Inferior parietal cortex (tissue), 1 donor: Measurements from ENCODE around the gene ARHGAP23.
"Not testable (repeated sequence)": the region's sequence is repeated elsewhere in the genome, so short reads cannot be mapped to it uniquely, and the experiment has no call there.

ENCODE experiments used
- DNase-seq: peaks from one replicate; pipeline ENCODE4 v3.0.0-alpha.2; 2016; ENCODE audit errors: extremely low spot score

The ARHGAP23 gene

GRCh38 chr17:38461683-38462082, 33.4 kb downstream of the ARHGAP23 start:
- no peak for DNase-seq

DNA sequence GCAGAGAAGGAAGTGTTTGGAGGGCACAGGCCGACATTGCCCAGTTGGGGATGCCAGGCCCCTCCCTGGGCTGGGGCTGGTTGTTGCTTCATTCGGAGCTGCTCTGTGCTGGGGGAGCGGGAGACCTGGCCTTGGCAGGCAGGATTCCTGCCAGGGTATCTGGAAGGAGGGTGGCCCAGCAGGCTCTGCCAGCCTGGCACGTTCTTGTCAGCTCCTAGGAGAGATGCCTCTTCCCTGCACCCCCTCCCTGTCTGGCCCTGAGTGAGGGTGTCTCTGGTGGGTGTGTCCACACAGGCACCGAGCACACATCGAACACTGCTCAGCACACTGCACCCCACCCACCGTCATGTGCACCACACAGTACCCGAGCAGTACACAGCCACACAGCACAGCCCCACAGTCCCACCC, 35.2 kb downstream of the ARHGAP23 start:
- no peak for DNase-seq

DNA sequence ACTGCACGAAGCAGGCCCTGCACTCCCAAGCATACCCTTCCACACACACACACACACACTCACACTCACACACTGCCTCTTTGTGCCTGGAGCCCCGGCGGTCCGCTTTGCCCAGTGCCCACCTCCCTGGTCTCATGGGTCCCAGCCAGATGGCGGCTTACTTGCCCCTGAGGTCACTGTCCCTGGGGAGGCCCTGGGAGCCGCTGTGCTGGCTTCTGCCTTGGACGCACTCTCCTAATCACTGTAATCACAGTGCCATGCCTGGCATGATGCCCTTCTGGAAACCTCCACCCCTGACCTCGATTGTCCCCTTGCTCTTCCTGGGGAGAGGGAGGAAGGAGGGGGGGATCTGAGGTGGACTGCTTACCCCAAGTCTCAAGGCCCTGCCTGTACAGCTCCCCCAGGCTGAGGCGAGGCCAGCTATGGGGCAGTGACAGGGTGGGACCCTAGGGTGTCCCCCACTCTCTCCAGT, 36.0 kb downstream of the ARHGAP23 start:
- no peak for DNase-seq

DNA sequence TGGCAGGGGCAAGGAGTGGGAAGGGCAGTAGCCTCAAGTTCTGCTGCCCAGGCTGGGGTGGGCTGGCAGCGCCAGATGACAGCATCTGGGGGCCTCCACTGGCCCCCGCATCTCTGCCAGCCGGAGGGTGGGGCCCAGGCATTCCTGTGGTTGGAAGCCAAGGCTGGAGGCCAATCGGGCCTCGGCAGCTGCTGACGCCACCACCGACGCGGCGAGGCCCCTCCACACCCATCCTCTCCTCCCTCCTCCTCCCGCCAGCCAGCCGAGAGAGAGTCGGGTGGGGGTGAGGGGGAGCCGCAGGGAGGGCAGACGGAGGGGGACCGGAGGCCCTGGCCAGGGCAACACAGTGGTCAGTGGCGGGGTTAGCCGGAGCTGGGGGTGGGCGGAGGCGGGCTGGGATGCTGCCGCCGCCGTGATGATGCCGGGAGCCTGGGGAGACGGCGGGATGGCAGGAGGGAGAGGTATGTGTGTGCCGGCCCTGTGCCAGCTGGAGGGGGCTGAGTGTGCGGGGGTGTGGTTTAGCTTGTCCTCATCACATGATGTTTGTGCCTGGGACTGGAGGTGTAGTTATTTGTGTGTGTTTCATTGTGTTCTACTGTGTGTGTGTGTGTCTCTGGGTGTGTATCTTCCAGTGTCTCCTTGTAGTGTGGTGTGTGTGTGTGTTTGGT, 36.6 kb downstream of the ARHGAP23 start:
- peak; percentile 83 for DNase-seq

- DNase-seq: no peak
Measured at GRCh38 chr17:38465391-38466345, 37.4 kb downstream of the ARHGAP23 start.

GRCh38 chr17:38466346-38467315, 38.4 kb downstream of the ARHGAP23 start:
- no peak for DNase-seq

- no peak for DNase-seq
Measured at GRCh38 chr17:38467491-38467890, 39.2 kb downstream of the ARHGAP23 start.

GRCh38 chr17:38469875-38470274, 41.6 kb downstream of the ARHGAP23 start:
- no peak for DNase-seq

- DNase-seq: not testable (repeated sequence)
Measured at GRCh38 chr17:38471253-38471652, 43.0 kb downstream of the ARHGAP23 start.

DNA sequence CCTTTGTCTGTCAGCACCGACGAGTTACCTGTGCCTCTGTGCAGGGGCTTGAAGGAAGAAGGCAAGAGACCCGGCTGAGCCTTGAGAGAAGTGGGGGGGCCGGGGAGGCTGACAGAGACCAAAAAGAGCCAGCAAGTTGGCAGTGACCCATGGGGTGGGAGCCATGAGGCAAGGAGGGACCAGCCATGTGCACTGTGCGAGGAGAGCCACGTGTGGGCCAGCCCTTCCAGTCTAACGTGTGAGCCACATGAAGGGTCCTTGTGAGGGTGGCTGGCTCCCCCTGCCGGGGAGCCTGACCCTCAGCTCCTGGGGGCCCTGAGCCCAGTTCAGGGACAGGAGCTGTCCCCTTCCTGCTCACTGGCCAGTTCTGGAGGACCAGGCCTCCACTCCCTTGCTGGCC, 46.4 kb downstream of the ARHGAP23 start:
- DNase-seq: not testable (repeated sequence)

DNA sequence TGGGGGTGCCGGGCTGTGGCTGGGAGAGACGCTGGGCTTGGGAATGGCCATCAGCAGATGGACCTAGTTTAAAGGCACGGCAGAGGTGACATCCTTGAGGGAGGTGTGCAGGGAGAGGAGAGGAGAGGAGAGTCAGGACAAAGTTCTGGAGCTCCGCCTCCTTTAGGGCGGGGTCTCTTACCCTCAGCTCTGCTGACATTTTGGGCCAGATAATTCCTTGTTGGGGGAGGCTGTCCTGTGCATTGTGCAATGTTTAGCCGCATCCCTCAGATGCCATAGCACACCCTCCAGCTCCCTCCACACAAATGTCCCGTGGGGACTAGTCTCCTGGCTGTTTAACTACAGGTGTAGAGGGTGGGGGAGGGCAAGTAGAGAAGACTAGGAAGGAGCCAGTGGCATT, 48.3 kb downstream of the ARHGAP23 start:
- no peak for DNase-seq

GRCh38 chr17:38477417-38477816, 49.2 kb downstream of the ARHGAP23 start:
- DNase-seq: not testable (repeated sequence)

DNA sequence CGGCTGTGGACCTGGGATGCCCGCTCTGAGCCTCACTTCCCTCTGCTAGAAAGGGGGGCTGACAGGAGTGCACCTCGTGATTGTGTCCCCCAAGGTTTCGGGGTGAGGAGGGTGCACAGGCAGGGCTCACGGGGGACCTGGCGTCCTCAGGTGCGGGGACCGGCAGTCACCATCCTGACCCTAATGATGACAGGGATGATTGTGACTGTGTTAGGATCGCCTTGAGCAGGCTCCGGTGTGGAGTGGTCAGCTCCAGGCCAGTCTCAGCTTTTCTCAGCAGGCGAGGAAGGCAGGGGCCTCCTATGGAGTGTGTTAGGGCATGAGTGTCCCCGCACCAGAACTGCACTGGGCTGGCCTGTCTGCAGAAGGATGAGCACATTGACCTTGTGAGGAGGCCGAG, 49.7 kb downstream of the ARHGAP23 start:
- DNase-seq: not testable (repeated sequence)

DNA sequence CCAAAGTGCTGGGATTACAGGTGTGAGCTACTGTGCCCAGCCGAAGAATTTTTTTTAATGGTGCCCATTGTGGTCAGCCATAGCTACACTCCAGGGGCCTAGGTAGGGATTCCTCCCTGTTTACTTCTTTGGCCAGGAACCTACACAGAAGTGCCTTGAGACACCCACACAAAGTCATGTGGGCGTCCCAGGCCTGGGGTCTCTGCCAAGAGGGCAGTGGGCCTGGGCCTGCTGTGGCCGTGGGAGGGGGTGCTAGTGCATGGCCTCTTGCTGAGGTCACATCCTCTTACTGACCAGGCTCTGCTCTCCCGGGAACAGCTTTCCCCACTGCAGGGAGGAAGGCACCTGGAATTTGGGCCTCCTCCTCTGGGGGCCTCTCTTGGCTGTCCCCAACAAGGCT, 50.4 kb downstream of the ARHGAP23 start:
- DNase-seq: not testable (repeated sequence)

DNA sequence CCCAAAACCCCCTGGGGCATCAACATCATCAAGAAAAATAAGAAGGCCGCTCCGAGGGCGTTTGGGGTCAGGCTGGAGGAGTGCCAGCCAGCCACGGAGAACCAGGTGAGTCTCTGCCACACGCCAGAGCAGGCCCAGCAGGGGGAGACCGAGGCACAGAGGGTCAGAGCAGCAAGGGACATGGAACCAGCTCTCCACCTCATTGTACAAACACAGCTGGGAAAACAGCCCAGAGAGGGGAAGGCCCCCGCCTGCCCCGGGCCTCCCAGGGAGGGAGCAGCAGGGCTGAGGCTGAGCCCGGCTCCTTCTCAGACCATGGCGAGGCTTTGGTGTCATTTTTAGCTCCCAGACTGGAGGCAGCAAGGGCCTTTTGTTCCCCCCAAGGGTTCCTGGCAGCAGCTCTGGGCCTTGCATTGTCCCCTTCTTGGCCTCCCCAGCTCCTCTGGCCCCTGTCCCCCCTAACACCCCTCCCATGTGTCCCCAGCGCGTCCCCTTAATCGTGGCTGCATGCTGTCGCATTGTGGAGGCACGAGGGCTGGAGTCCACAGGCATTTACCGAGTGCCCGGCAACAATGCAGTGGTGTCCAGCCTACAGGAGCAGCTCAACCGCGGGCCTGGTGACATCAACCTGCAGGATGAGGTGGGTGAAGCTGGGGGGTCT, 53.9 kb downstream of the ARHGAP23 start:
- DNase-seq: not testable (repeated sequence)

DNA sequence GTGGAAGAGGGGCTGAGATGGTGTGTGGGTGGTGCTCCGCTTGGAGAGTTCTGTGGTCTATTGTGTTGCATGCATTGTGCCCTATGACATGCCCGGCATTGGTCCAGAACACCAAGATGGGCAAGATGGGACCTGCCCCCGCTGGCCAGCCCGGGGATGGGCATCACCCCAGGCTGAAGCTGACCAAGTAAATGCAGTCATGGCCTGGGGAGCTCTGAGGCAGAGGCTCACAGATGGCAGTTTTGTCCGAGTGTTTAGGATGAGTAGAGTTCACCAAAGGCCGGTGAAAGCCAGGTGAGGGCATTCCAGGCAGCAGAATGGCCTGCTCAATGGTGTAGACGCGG, 54.4 kb downstream of the ARHGAP23 start:
- not testable (repeated sequence) for DNase-seq

DNA sequence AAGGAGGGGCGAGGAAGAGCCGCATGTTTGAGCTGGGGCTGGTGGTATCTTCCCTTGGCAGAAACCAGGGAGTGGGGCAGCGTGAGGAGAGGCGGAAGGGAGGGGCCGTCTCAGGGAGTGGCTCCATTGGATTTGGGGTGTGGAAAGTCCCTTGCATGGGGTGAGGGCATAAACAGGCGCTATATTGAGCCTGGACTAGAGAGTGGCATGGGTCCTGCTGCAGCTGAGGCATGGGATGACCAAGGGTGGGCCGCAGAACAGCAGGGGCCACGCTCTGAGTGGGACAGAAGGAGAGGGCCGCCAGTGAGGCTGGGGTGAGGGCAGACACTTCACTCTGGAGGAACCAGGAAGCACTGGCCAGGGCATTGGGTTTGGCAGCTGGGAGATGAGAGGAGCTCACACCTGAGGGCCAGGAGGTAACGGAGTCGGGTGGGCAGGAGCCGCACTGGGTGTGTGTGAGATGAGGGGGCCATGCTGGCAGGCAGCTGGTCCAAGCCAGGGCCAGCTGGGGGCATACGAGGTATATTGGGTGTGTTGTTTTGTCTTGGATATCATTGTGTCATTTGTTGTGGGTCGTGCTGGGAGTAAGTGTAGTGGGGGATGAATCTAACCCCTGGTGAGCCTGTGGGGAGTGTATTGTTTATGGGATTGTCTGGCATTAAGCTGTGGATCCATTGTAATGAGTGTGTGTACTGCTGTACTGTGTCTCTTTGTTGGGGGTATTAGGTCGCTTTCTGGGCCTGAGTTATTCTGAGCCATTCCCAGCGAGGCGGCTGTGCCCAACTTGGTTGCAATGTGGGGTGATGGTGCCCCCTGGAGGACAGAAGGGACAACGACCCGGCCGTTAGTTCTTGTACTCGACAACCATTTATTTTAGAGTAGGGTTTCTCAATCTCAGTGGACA, 56.2 kb downstream of the ARHGAP23 start:
- DNase-seq: peak; percentile 91

GRCh38 chr17:38485146-38485468, 56.8 kb downstream of the ARHGAP23 start:
- DNase-seq: no peak

DNA sequence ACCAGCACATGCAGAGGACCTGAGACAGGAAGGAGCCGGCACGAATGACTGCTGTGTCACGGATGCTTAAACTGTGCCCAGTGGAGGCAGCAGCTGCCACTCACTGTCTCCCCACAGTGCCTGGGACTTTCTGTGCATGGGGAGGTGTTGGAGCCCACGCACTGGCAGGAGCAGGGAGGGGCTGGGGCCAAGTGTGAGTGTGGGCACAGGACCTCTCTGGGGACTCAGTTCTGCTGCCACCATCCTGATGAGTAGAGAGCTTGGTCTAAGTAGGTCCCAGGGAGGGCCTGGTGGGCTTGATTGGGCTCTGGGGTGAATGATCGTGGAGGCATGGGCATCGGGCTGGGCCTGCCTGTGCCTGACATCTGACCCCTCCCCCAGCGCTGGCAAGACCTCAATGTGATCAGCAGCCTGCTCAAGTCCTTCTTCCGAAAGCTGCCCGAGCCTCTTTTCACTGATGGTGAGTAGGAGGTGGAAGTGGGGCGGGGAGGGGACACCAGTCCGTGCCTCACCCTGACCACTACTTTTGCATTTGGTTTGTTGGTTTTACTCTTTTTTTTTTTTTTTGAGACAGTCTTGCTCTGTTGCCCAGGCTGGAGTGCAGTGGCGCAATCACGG, 57.5 kb downstream of the ARHGAP23 start:
- not testable (repeated sequence) for DNase-seq

DNA sequence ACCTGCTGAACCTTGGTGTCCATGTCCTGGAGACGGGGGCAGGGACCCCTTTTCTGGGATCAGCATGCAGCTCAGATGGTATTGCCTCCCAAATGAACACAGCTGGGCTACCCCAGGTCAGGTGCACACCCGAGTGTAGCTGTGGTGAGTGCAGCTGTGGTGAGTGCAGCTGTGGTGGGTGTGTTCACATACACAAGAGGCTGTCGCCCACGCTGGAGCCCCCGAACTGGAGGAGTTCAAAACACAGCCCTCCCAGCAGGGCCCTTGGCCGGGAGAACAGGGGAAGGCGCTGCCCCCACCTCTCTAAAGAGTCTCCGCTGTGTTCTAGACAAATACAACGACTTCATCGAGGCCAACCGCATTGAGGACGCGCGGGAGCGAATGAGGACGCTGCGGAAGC, 61.5 kb downstream of the ARHGAP23 start:
- DNase-seq: not testable (repeated sequence)
